ENCODE measurements around the gene F8. TPM values are rescaled to one million over a fixed set of nuclear protein-coding genes. Genes with fewer than 3 reads are reported as not detected.

The F8 gene
- total RNA-seq, 1 experiment from 2014 or later, result 2.6 TPM

GRCh38 chrX:154804261-154804956, 218.1 kb downstream of the F8 start:
- TSS peak; percentile 41 for BruUV-seq (replicated peaks)

More at GRCh38 chrX:154804261-154804956, 218.1 kb downstream of the F8 start:
- Histone ChIP-seq H3K79me2 (ENCODE audit: insufficient read depth, low read length) (no peaks in the 10 kb centered on the region), H3K9me3 (ENCODE audit: control insufficient read depth in 1 of 2, insufficient read depth in 1 of 2, low read depth in 1 of 2, low read length in 2 of 2) (no peaks in the 10 kb centered on the region), H3K36me3 (ENCODE audit: control insufficient read depth in 1 of 2, insufficient read depth in 2 of 2, low read length in 2 of 2) (no peaks in the 10 kb centered on the region), H4K20me1 (ENCODE audit: insufficient read depth) (no peaks in the 10 kb centered on the region), H3K4me1 (ENCODE audit: control insufficient read depth in 1 of 2, insufficient read depth in 2 of 2, low read length in 2 of 2) (peaks cover 11 to 27% of the 10 kb centered on the region in 2 experiments), H3K4me2 (ENCODE audit: low read length) (peak overlapping the region; percentile 82), H3K9ac (ENCODE audit: low read length) (peak overlapping the region; percentile 52), H3K27ac (ENCODE audit: low read depth, low read length) (no peak overlapping the region), H3K4me3 (replicated peaks in 1 of 2; ENCODE audit: low read depth in 1 of 2, low read length in 2 of 2) (peak overlapping the region; percentile 47 to 62), H2AFZ (ENCODE audit: low read depth, low read length, poor library complexity, severe bottlenecking) (no peak overlapping the region), H3K9me2 (ENCODE audit: insufficient read depth) (no peaks in the 10 kb centered on the region), H3K27me3 (ENCODE audit: insufficient read depth, low read length) (no peaks in the 10 kb centered on the region)
- ChIA-PET CTCF (no interaction called here), POLR2A (no interaction called here), RAD21 (ENCODE audit: low non-redundant PET in 1 of 2, low total read pairs in 2 of 2, uncharacterized antibody in 2 of 2, unreplicated experiment in 2 of 2) (no interaction called here)
- TF ChIP-seq SP1 (IDR thresholded peaks at IDR 0.05; ENCODE audit: low read depth) (no peak), ELF1 (IDR thresholded peaks at IDR 0.05; ENCODE audit: borderline replicate concordance, low read depth) (no peak), MAX (IDR thresholded peaks at IDR 0.05) (no peak), POLR2A (IDR thresholded peaks at IDR 0.05; ENCODE audit: borderline replicate concordance, extremely low read depth, insufficient read depth, insufficient read length) (no peak), YY1 (IDR thresholded peaks at IDR 0.05; ENCODE audit: extremely low read depth, insufficient replicate concordance, low read depth, low read length) (no peak), ZFX (IDR thresholded peaks at IDR 0.05) (no peak), CTCF (IDR thresholded peaks at IDR 0.05 in 2 of 3, conservative IDR thresholded peaks at IDR 0.05 in 1 of 3; ENCODE audit: borderline replicate concordance in 1 of 3, insufficient read depth in 1 of 3, low read depth in 2 of 3, low read length in 2 of 3) (no peak), FOSL1 (IDR thresholded peaks at IDR 0.05; ENCODE audit: low read depth) (no peak), SRF (IDR thresholded peaks at IDR 0.05; ENCODE audit: low read depth) (no peak), TCF7L2 (IDR thresholded peaks at IDR 0.05; ENCODE audit: borderline replicate concordance, extremely low read depth, insufficient read depth, insufficient read length) (no peak), EGR1 (IDR thresholded peaks at IDR 0.05; ENCODE audit: low read depth) (no peak), CEBPB (IDR thresholded peaks at IDR 0.05; ENCODE audit: low read depth) (no peak), JUND (IDR thresholded peaks at IDR 0.05) (no peak)
- TF ChIP-seq, protein P1, sequence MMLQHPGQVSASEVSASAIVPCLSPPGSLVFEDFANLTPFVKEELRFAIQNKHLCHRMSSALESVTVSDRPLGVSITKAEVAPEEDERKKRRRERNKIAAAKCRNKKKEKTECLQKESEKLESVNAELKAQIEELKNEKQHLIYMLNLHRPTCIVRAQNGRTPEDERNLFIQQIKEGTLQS (IDR thresholded peaks at IDR 0.05), result no peak
- TF ChIP-seq, protein P2, sequence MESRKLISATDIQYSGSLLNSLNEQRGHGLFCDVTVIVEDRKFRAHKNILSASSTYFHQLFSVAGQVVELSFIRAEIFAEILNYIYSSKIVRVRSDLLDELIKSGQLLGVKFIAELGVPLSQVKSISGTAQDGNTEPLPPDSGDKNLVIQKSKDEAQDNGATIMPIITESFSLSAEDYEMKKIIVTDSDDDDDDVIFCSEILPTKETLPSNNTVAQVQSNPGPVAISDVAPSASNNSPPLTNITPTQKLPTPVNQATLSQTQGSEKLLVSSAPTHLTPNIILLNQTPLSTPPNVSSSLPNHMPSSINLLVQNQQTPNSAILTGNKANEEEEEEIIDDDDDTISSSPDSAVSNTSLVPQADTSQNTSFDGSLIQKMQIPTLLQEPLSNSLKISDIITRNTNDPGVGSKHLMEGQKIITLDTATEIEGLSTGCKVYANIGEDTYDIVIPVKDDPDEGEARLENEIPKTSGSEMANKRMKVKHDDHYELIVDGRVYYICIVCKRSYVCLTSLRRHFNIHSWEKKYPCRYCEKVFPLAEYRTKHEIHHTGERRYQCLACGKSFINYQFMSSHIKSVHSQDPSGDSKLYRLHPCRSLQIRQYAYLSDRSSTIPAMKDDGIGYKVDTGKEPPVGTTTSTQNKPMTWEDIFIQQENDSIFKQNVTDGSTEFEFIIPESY (IDR thresholded peaks at IDR 0.05; ENCODE audit: extremely low read depth, insufficient replicate concordance, low read length), result no peak
- TF ChIP-seq, protein P3, sequence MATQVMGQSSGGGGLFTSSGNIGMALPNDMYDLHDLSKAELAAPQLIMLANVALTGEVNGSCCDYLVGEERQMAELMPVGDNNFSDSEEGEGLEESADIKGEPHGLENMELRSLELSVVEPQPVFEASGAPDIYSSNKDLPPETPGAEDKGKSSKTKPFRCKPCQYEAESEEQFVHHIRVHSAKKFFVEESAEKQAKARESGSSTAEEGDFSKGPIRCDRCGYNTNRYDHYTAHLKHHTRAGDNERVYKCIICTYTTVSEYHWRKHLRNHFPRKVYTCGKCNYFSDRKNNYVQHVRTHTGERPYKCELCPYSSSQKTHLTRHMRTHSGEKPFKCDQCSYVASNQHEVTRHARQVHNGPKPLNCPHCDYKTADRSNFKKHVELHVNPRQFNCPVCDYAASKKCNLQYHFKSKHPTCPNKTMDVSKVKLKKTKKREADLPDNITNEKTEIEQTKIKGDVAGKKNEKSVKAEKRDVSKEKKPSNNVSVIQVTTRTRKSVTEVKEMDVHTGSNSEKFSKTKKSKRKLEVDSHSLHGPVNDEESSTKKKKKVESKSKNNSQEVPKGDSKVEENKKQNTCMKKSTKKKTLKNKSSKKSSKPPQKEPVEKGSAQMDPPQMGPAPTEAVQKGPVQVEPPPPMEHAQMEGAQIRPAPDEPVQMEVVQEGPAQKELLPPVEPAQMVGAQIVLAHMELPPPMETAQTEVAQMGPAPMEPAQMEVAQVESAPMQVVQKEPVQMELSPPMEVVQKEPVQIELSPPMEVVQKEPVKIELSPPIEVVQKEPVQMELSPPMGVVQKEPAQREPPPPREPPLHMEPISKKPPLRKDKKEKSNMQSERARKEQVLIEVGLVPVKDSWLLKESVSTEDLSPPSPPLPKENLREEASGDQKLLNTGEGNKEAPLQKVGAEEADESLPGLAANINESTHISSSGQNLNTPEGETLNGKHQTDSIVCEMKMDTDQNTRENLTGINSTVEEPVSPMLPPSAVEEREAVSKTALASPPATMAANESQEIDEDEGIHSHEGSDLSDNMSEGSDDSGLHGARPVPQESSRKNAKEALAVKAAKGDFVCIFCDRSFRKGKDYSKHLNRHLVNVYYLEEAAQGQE (IDR thresholded peaks at IDR 0.05; ENCODE audit: low read depth), result no peak
- no peak for ATAC-seq
- no peak for DNase-seq (ENCODE audit: low read depth, low spot score)
- intact Hi-C loops (cut with micrococcal nuclease), result no loop called here
